H9 (cell line): ENCODE results near the gene LARGE1. TPM values are rescaled to one million over a fixed set of nuclear protein-coding genes. Genes with fewer than 3 reads are reported as not detected.

Experiments
- DNase-seq: peaks from one replicate; pipeline ENCODE4 v3.0.0-alpha.2; 2017
- H2AFZ ChIP-seq: one replicate; pipeline ENCODE4 v1.6.1; 2013; ENCODE audit warnings: mild to moderate bottlenecking, low read length, control low read depth, moderate library complexity
- H2AK5ac ChIP-seq: 2 replicates; pipeline ENCODE4 v1.6.1; 2013; ENCODE audit warnings: low read length, control low read depth, mixed read lengths; ENCODE audit not compliant: insufficient read length
- H2BK120ac ChIP-seq: one replicate; pipeline ENCODE4 v1.6.1; 2013; ENCODE audit warnings: low read depth, mild to moderate bottlenecking, low read length, control low read depth, inconsistent platforms; ENCODE audit not compliant: poor library complexity, severe bottlenecking
- H2BK12ac ChIP-seq: 2 replicates; pipeline ENCODE4 v1.6.1; 2013; ENCODE audit warnings: low read length, control low read depth, mixed read lengths, low read depth; ENCODE audit not compliant: insufficient read length
- H2BK15ac ChIP-seq: 2 replicates; pipeline ENCODE4 v1.6.1; 2013; ENCODE audit warnings: low read depth, low read length, control low read depth
- H2BK20ac ChIP-seq: one replicate; pipeline ENCODE4 v1.6.1; 2013; ENCODE audit warnings: low read depth, mild to moderate bottlenecking, low read length, control low read depth, inconsistent platforms; ENCODE audit not compliant: poor library complexity, severe bottlenecking
- H2BK5ac ChIP-seq: 2 replicates; pipeline ENCODE4 v1.6.1; 2013; ENCODE audit warnings: low read length, control low read depth, mixed read lengths; ENCODE audit not compliant: insufficient read length
- H3K14ac ChIP-seq: 2 replicates; pipeline ENCODE4 v1.6.1; 2013; ENCODE audit warnings: low read length, control low read depth; ENCODE audit not compliant: insufficient read depth
- H3K18ac ChIP-seq: 2 replicates; pipeline ENCODE4 v1.6.1; 2013; ENCODE audit warnings: low read depth, mild to moderate bottlenecking, mixed read lengths, low read length, control low read depth; ENCODE audit not compliant: insufficient read length
- H3K23ac ChIP-seq: 2 replicates; pipeline ENCODE4 v1.6.1; 2013; ENCODE audit warnings: low read length, control low read depth, mixed read lengths, low read depth; ENCODE audit not compliant: insufficient read length
- H3K23me2 ChIP-seq: 2 replicates; pipeline ENCODE4 v1.6.1; 2013; ENCODE audit warnings: low read depth, mild to moderate bottlenecking, mixed read lengths, low read length, control low read depth; ENCODE audit not compliant: insufficient read length, poor library complexity, severe bottlenecking
- H3K27ac ChIP-seq: 2 replicates; pipeline ENCODE4 v1.5.1; 2013; ENCODE audit warnings: low read length, control low read depth, mixed read lengths, low read depth; ENCODE audit not compliant: insufficient read length
- H3K27me3 ChIP-seq: 2 replicates; pipeline ENCODE4 v1.6.1; 2013; ENCODE audit warnings: low read length, control low read depth, inconsistent platforms; ENCODE audit not compliant: insufficient read depth
- H3K4ac ChIP-seq: 2 replicates; pipeline ENCODE4 v1.6.1; 2013; ENCODE audit warnings: low read depth, mild to moderate bottlenecking, control low read depth, inconsistent platforms, low read length, moderate library complexity
- H3K4me1 ChIP-seq: 2 replicates; pipeline ENCODE4 v1.6.1; 2013; ENCODE audit warnings: low read length, control low read depth, inconsistent platforms; ENCODE audit not compliant: insufficient read depth
- H3K4me2 ChIP-seq: 2 replicates; pipeline ENCODE4 v1.6.1; 2013; ENCODE audit warnings: low read length, control low read depth, mixed read lengths; ENCODE audit not compliant: insufficient read length, insufficient read depth
- H3K56ac ChIP-seq: 2 replicates; pipeline ENCODE4 v1.6.1; 2013; ENCODE audit warnings: low read depth, mild to moderate bottlenecking, mixed read lengths, low read length, control low read depth; ENCODE audit not compliant: insufficient read length
- H3K79me1 ChIP-seq: 2 replicates; pipeline ENCODE4 v1.6.1; 2013; ENCODE audit warnings: low read depth, mild to moderate bottlenecking, moderate library complexity, low read length, control low read depth, inconsistent platforms; ENCODE audit not compliant: insufficient read depth, poor library complexity, severe bottlenecking
- H3K79me2 ChIP-seq: 2 replicates; pipeline ENCODE4 v1.6.1; 2013; ENCODE audit warnings: low read length, control low read depth, inconsistent platforms; ENCODE audit not compliant: insufficient read depth
- H3K9ac ChIP-seq: 2 replicates; pipeline ENCODE4 v1.6.1; 2013; ENCODE audit warnings: low read length, control low read depth, mixed read lengths; ENCODE audit not compliant: insufficient read length; ENCODE audit errors: extremely low read depth
- H3K9me3 ChIP-seq: one replicate; pipeline ENCODE4 v1.6.1; 2013; ENCODE audit warnings: low read depth, low read length, inconsistent platforms; ENCODE audit not compliant: control insufficient read depth
- H3T11ph ChIP-seq: one replicate; pipeline ENCODE4 v1.6.1; 2013; ENCODE audit warnings: mild to moderate bottlenecking, low read length, control low read depth, inconsistent platforms
- H4K20me1 ChIP-seq: one replicate; pipeline ENCODE4 v1.6.1; 2013; ENCODE audit not compliant: control insufficient read depth, insufficient read length, insufficient read depth
- H4K5ac ChIP-seq: 2 replicates; pipeline ENCODE4 v1.6.1; 2013; ENCODE audit warnings: low read depth, mild to moderate bottlenecking, mixed read lengths, low read length, control low read depth; ENCODE audit not compliant: insufficient read length
- H4K8ac ChIP-seq: replicated peaks from 2 replicates; pipeline ENCODE4 v1.6.1; 2013; ENCODE audit warnings: low read length, control low read depth, mixed read lengths, low read depth; ENCODE audit not compliant: insufficient read length
- H4K91ac ChIP-seq: 2 replicates; pipeline ENCODE4 v1.6.1; 2013; ENCODE audit warnings: low read depth, mild to moderate bottlenecking, moderate library complexity, mixed read lengths, low read length, control low read depth; ENCODE audit not compliant: insufficient read length
- H3K27ac Mint-ChIP-seq, 3 experiments: 2 replicates in 2 of 3; 3 replicates in 1 of 3; pipeline ENCODE4 v1.8.0; 2020 to 2021; ENCODE audit warnings: mixed read lengths in 3 of 3, mild to moderate bottlenecking in 1 of 3, moderate library complexity in 1 of 3
- H3K27me3 Mint-ChIP-seq: 2 replicates; pipeline ENCODE4 v1.8.0; 2021; ENCODE audit warnings: low read depth, mild to moderate bottlenecking, moderate library complexity, mixed read lengths
- H3K36me3 Mint-ChIP-seq, 3 experiments: 2 replicates in 2 of 3; 3 replicates in 1 of 3; pipeline ENCODE4 v1.8.0; 2020 to 2021; ENCODE audit warnings: low read depth in 3 of 3, mixed read lengths in 3 of 3; ENCODE audit not compliant: insufficient read depth in 1 of 3
- H3K4me1 Mint-ChIP-seq, 2 experiments: 2 replicates each; pipeline ENCODE4 v1.8.0; 2020; ENCODE audit warnings: mixed read lengths in 2 of 2
- H3K4me3 Mint-ChIP-seq, 2 experiments: 2 replicates in 1 of 2; 3 replicates in 1 of 2; pipeline ENCODE4 v1.8.0; 2020 to 2021; ENCODE audit warnings: mild to moderate bottlenecking in 2 of 2, mixed read lengths in 2 of 2, moderate library complexity in 1 of 2
- H3K9me3 Mint-ChIP-seq, 2 experiments: 2 replicates in 1 of 2; 3 replicates in 1 of 2; pipeline ENCODE4 v1.8.0; 2020; ENCODE audit warnings: mild to moderate bottlenecking in 2 of 2, mixed read lengths in 2 of 2, moderate library complexity in 1 of 2
- WGBS: extraction: QIAGEN DNeasy Blood & Tissue Kit; methylation state at CpG from one replicate; pipeline ENCODE4 v1.1.7; 2013; ENCODE audit warnings: missing lambda C conversion rate, low lambda C conversion rate, mixed read lengths; ENCODE audit not compliant: insufficient read length; ENCODE audit errors: extremely low coverage; 5-methylcytosine and 5-hydroxymethylcytosine counted together
- total RNA-seq: library from RNA; stranded (reverse); gene quantifications from 2 replicates; pipeline ENCODE4 v1.2.1, GENCODE V29; 2021
- TF ChIP-seq, protein P1 (sequence below): fragments of 200-600 bp; sonication (generic); conservative IDR thresholded peaks from 3 replicates; pipeline ENCODE4 v1.8.0; 2021; ENCODE audit warnings: antibody characterized with exemption, mild to moderate bottlenecking

Gene LARGE1
- total RNA-seq, 1 experiment from 2014 or later, result 43.5 TPM

DNA sequence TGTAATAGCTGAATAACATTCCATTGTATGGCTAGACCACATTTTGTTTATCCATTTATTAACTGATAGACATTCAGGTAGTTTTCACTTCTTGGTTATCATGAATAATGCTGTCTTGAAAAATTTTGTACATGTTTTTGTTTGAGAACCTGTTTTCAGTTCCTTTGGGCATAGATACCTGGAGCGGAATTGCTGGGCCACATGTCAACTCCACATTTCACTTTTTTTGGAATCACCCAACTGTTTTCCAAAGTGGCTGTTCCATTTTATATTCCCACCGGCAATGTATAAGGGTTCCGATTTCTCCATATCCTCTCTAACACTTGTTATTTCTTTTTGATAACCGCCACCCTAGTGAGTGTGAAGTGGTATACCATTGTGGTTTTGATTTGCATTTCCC, 184.3 kb downstream of the LARGE1 start:
- Histone ChIP-seq H3T11ph (no peak overlapping the region), H3K18ac (no peak overlapping the region), H3K23ac (no peak overlapping the region), H2BK120ac (no peak overlapping the region), H2BK20ac (no peak overlapping the region), H4K8ac (no peak overlapping the region), H3K79me2 (peaks cover 2% of the 10 kb centered on the region; the same call in 1 of the 2 replicates), H3K4ac (no peak overlapping the region), H3K4me1 (peaks cover 10% of the 10 kb centered on the region; the same call in 1 of the 2 replicates), H3K56ac (no peak overlapping the region), H2AK5ac (no peak overlapping the region), H3K23me2 (no peaks in the 10 kb centered on the region), H2BK5ac (no peak overlapping the region), H3K9me3 (no peaks in the 10 kb centered on the region), H2BK12ac (no peak overlapping the region), H3K9ac (no peak overlapping the region), H4K20me1 (no peaks in the 10 kb centered on the region), H3K4me2 (no peak overlapping the region), H3K79me1 (no peaks in the 10 kb centered on the region), H2AFZ (no peak overlapping the region), H2BK15ac (no peak overlapping the region), H4K5ac (no peak overlapping the region), H3K27ac (no peak overlapping the region), H4K91ac (no peak overlapping the region), H3K14ac (no peak overlapping the region), H3K27me3 (no peaks in the 10 kb centered on the region)
- TF ChIP-seq, protein P1, sequence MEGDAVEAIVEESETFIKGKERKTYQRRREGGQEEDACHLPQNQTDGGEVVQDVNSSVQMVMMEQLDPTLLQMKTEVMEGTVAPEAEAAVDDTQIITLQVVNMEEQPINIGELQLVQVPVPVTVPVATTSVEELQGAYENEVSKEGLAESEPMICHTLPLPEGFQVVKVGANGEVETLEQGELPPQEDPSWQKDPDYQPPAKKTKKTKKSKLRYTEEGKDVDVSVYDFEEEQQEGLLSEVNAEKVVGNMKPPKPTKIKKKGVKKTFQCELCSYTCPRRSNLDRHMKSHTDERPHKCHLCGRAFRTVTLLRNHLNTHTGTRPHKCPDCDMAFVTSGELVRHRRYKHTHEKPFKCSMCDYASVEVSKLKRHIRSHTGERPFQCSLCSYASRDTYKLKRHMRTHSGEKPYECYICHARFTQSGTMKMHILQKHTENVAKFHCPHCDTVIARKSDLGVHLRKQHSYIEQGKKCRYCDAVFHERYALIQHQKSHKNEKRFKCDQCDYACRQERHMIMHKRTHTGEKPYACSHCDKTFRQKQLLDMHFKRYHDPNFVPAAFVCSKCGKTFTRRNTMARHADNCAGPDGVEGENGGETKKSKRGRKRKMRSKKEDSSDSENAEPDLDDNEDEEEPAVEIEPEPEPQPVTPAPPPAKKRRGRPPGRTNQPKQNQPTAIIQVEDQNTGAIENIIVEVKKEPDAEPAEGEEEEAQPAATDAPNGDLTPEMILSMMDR, result no peak
- H3K9me3 Mint-ChIP-seq, result peaks cover 11 to 12% of the 10 kb centered on the region in 2 experiments; a peak in 3 of 5 replicates
- H3K36me3 Mint-ChIP-seq, result peaks cover 7 to 22% (median 20%) of the 10 kb centered on the region in 3 experiments
- DNase-seq, result no peak
- WGBS, result no CpG with 5 or more reads among the region's 4 CpGs
- H3K4me1 Mint-ChIP-seq, result peaks cover 51 to 68% of the 10 kb centered on the region in 2 experiments
- no peak overlapping the region for H3K27ac Mint-ChIP-seq
- no peaks in the 10 kb centered on the region for H3K27me3 Mint-ChIP-seq
- no peak overlapping the region for H3K4me3 Mint-ChIP-seq
